Memory B cell (primary cell): ENCODE results near the gene CAPN13.

Experiments used
- ATAC-seq: fragments of 150-1000 bp; cut with Tn5 transposase; 2 replicates; pipeline ENCODE4 v1.10.0; 2021; ENCODE audit warnings: low read depth, mild to moderate bottlenecking, moderate library complexity
- DNase-seq, 2 donors: peaks; one replicate each; pipeline ENCODE4 v3.0.0; 2022; ENCODE audit warnings: low spot score in 2 of 2
- H3K27ac Mint-ChIP-seq: one replicate; pipeline ENCODE4 v1.8.0; 2022; ENCODE audit warnings: mild to moderate bottlenecking, moderate library complexity, mixed read lengths
- H3K27me3 Mint-ChIP-seq: one replicate; pipeline ENCODE4 v1.8.0; 2022; ENCODE audit warnings: mixed read lengths
- H3K36me3 Mint-ChIP-seq: one replicate; pipeline ENCODE4 v1.8.0; 2022; ENCODE audit warnings: mild to moderate bottlenecking, mixed read lengths
- H3K4me1 Mint-ChIP-seq: one replicate; pipeline ENCODE4 v1.8.0; 2022; ENCODE audit warnings: mixed read lengths
- H3K4me3 Mint-ChIP-seq: one replicate; pipeline ENCODE4 v1.8.0; 2022; ENCODE audit warnings: mild to moderate bottlenecking, moderate library complexity, mixed read lengths
- H3K9me3 Mint-ChIP-seq: one replicate; pipeline ENCODE4 v1.8.0; 2022; ENCODE audit warnings: mixed read lengths

Gene CAPN13, protein sequence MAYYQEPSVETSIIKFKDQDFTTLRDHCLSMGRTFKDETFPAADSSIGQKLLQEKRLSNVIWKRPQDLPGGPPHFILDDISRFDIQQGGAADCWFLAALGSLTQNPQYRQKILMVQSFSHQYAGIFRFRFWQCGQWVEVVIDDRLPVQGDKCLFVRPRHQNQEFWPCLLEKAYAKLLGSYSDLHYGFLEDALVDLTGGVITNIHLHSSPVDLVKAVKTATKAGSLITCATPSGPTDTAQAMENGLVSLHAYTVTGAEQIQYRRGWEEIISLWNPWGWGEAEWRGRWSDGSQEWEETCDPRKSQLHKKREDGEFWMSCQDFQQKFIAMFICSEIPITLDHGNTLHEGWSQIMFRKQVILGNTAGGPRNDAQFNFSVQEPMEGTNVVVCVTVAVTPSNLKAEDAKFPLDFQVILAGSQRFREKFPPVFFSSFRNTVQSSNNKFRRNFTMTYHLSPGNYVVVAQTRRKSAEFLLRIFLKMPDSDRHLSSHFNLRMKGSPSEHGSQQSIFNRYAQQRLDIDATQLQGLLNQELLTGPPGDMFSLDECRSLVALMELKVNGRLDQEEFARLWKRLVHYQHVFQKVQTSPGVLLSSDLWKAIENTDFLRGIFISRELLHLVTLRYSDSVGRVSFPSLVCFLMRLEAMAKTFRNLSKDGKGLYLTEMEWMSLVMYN

DNA sequence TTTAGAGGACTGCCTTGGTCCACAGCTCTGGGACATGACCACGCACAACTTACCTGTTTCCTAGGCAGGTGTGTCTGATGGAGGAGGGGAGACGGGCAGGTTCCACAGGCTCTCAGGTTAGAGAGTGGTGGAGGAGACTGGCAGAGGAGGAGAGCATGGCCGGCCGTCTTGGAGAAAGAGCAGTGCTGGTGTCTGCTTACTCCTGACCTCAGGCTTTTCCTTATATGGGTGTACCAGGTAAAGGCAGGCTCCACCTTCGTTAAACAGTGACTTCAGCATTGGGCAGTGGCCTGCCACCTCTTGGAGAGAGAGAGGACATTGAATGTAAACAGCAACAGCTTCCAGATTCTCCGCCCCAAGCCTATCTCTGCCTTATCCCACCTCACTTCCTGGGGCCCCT, at the start of gene CAPN13:
Gene CAPN13 (minus strand): TSS at position 198 of the 400 bp plus-strand sequence. CDS start 20,121 bp downstream, outside the sequence.
- ATAC-seq = no peak
- no peaks in the 10 kb centered on the region for H3K36me3 Mint-ChIP-seq
- H3K4me3 Mint-ChIP-seq = no peak within 1 kb of the TSS
- H3K27me3 Mint-ChIP-seq = peaks cover 15% of the 10 kb centered on the region
- H3K27ac Mint-ChIP-seq = no peak within 1 kb of the TSS
- DNase-seq = no peak
- peaks cover 1% of the 10 kb centered on the region for H3K9me3 Mint-ChIP-seq
- H3K4me1 Mint-ChIP-seq = no peaks in the 10 kb centered on the region

DNA sequence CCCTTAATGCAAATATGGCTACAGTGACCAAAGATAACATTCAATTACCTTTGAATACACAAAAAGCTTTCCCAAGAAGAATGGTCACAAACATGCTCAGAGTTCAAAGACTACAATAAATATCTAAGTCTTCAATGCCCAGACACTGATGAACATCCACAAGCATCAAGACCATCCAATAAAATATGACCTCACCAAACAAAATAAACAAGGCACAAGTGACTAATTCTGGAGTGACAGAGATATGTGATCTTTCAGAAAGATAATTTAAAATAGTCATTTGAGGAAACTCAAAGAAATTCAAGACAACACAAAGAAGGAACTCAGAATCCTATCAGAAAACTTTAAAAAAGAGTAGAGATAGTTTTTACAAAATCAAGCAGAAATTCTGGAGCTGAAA, 40.6 kb upstream of the CAPN13 start:
- H3K4me3 Mint-ChIP-seq = no peak overlapping the region
- H3K27ac Mint-ChIP-seq = no peak overlapping the region
- peaks cover 16% of the 10 kb centered on the region for H3K27me3 Mint-ChIP-seq
- ATAC-seq (no peak), DNase-seq (no peak)
- H3K9me3 Mint-ChIP-seq = peaks cover 6% of the 10 kb centered on the region
- peaks cover 6% of the 10 kb centered on the region for H3K36me3 Mint-ChIP-seq
- no peaks in the 10 kb centered on the region for H3K4me1 Mint-ChIP-seq

DNA sequence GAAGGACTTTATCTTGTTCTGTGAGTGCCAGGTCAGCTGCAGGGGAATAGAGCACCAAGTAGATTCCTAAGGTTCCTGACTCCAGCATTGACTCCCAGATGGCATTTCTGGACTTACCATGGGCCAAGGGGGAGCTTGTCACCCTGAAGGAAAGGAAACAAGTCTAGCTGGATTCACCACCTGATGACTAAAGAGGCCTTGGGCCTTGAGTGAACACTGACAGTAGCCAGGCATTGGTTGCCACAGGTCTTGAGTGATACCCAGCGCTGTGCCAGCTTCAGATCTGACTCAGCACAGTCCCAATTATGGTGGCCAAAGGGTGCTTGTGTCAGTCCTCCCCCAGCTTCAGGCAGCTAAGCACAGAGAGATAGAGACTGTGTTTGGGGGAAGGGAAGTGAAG, 40.1 kb upstream of the CAPN13 start:
- DNase-seq = no peak
- no peak overlapping the region for H3K27ac Mint-ChIP-seq
- ATAC-seq = no peak
- H3K27me3 Mint-ChIP-seq = peaks cover 16% of the 10 kb centered on the region
- H3K4me1 Mint-ChIP-seq = no peaks in the 10 kb centered on the region
- peaks cover 6% of the 10 kb centered on the region for H3K9me3 Mint-ChIP-seq
- peaks cover 6% of the 10 kb centered on the region for H3K36me3 Mint-ChIP-seq
- no peak overlapping the region for H3K4me3 Mint-ChIP-seq

DNA sequence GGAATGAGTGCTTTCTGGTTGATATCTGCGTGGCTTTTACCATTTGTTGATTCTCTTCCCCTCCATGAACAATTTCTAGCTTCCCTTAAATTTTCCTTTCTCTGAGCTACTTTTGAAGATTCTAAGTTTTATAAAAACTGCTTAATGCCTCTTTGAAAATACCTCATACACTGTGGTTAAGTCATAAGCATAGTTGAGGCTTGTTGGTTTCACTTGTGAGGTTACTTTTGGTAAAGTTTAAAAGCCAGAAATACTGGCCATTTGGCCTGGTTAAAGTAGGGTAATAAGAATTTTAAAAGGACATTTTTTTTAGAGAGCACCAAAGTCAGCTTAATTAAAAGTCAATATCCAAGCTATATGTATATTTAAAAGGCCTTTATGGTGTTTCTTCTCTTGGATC, 21.3 kb upstream of the CAPN13 start:
- Mint-ChIP-seq H3K9me3 (peaks cover 8% of the 10 kb centered on the region), H3K36me3 (no peaks in the 10 kb centered on the region), H3K27ac (no peak overlapping the region), H3K4me1 (no peaks in the 10 kb centered on the region), H3K4me3 (no peak overlapping the region), H3K27me3 (peaks cover 4% of the 10 kb centered on the region)
- DNase-seq (no peak), ATAC-seq (no peak)

DNA sequence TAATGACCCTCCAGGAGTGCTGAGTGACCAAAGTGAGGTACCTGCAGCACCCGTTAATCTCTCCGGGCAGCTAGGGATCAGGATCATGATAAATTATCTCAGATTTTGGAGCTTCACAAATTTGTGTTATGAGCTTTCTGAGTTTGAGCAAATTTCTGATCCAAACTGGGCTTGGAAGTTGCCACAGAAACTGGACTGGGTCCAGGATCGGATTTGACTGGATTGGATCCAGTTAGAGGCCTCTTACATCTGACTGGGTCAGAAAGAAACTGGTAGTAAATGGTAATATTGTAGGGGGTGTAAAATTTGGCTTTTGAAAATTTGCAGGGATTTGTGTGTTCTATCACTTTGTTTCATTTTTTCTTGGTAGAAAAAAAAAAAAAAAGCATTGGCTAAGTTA, 19.7 kb upstream of the CAPN13 start:
- Mint-ChIP-seq H3K27me3 (peaks cover 9% of the 10 kb centered on the region), H3K27ac (no peak overlapping the region), H3K4me1 (no peaks in the 10 kb centered on the region), H3K4me3 (no peak overlapping the region), H3K9me3 (peaks cover 8% of the 10 kb centered on the region), H3K36me3 (no peaks in the 10 kb centered on the region)
- DNase-seq (no peak), ATAC-seq (no peak)

DNA sequence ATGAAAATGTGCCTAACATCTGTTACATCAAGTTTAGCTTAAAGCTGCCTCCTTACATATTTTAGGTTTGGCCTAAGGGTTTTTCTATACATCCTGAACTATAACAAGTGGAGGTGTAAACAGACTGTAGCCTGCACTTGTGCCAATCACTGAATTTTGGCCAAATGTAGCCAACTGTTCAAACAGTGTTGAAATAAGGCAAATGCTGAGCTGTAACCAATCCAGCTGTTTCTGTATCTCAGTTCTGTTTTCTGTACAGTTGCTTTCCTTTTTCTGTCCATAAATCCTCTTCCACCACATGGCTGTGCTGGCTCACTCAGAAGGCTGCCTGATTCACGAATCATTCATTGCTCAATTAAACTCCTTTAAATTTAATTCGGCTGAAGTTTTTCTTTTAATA, 19.2 kb upstream of the CAPN13 start:
- H3K9me3 Mint-ChIP-seq = peaks cover 8% of the 10 kb centered on the region
- ATAC-seq = no peak
- no peaks in the 10 kb centered on the region for H3K4me1 Mint-ChIP-seq
- no peak overlapping the region for H3K27ac Mint-ChIP-seq
- no peak overlapping the region for H3K4me3 Mint-ChIP-seq
- peaks cover 9% of the 10 kb centered on the region for H3K27me3 Mint-ChIP-seq
- H3K36me3 Mint-ChIP-seq = no peaks in the 10 kb centered on the region
- no peak for DNase-seq

DNA sequence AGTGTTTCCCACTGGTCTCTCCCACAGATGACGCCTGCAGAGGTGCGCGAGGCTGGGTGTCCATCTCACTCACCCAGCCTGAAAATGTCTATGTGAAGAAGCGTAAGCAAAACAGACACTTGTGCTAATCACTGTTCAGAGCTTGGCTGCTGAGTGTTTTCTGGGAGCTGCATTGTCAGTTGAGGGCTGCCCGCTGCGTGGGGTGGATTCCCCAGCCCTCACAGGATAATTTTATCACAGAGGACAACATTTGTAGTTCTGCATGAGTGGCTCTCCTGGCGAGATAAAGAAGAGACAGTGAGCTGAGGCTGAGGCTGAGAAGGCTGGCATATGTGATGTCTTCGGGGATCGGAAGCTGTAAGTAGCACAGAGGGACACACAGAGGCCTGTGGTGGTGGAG, 16.2 kb upstream of the CAPN13 start:
- Mint-ChIP-seq H3K27me3 (peaks cover 11% of the 10 kb centered on the region), H3K4me3 (no peak overlapping the region), H3K27ac (no peak overlapping the region), H3K4me1 (no peaks in the 10 kb centered on the region), H3K36me3 (no peaks in the 10 kb centered on the region), H3K9me3 (peaks cover 4% of the 10 kb centered on the region)
- ATAC-seq (no peak), DNase-seq (no peak)

DNA sequence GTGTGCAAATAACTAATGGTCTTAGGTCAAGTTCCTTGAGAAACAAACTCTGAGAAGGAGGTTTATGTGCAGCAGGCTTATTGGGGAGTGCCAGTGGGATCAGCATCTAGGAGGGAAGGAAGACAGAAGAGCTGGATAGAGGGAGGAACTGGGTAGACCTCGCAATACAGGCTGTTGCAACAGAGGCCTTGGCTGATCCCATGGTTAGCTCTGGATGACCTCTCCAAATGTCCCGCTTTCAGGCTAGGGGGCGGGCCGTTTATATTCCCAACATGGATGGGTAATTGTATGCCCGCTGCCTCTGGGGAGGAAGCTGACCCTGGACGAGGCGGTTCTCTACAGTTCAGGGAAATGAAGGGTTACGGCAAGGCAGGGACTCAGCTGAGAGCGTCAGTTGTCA, 14.7 kb upstream of the CAPN13 start:
- H3K36me3 Mint-ChIP-seq = no peaks in the 10 kb centered on the region
- H3K27ac Mint-ChIP-seq = no peak overlapping the region

DNA sequence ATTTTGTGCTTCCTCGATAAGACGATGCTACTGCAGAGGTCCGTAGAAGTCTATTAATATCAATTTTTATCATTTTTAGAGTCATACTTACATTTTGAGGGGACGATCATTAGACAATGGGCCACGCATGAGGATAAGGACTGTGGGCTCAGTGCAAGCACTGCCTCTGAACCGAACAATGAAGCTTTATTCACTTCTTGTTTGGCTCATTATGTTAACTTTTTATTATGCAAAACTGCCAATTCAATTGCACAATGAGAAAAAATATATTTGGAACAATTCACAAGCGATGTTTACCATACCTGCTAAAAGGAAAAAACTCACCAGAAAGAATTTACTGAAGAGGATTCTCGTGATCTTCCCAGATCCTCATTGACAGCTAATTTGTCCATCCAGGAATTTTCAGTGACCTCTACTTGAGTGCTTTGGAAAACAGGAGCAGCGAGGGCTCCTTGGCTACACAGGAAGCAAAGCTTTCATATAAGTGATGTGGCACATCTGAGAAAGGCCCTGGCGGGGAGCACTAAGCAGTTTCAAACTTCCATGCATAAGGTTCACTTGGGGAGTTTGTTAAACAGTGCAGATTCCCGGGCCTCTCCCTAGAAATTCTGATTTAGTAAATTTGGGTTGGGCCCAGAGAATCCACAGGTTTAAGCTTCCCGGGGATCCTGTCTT, 13.3 kb upstream of the CAPN13 start:
- peaks cover 2% of the 10 kb centered on the region for H3K9me3 Mint-ChIP-seq
- ATAC-seq (no peak), DNase-seq (no peak)
- no peak overlapping the region for H3K4me3 Mint-ChIP-seq
- H3K4me1 Mint-ChIP-seq = no peaks in the 10 kb centered on the region
- H3K36me3 Mint-ChIP-seq = no peaks in the 10 kb centered on the region
- H3K27me3 Mint-ChIP-seq = peaks cover 12% of the 10 kb centered on the region
- H3K27ac Mint-ChIP-seq = no peak overlapping the region

More for the DNA sequence above, 14.7 kb upstream of the CAPN13 start:
- no peak for ATAC-seq
- Mint-ChIP-seq H3K4me3 (no peak overlapping the region), H3K27me3 (peaks cover 11% of the 10 kb centered on the region), H3K4me1 (no peaks in the 10 kb centered on the region), H3K9me3 (peaks cover 3% of the 10 kb centered on the region)
- DNase-seq = no peak

DNA sequence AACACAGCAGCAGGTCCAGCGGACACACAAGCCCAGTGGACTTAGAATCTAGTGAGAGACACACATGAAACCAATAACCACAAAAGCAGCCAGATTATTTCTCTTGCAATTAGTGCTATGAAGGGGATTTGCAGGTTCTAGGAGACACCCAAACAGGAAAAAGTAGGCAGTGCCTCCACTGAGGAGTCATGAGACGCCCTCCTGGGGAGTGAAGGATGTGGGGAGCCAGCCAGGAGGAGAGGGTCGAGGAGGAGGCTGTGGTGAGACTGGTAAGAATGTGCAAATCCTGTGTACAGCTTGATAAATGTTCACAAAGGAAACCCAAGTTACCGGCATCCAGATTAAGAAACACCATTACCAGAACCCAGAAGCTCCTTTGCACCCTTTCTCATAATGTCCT, 2.7 kb upstream of the CAPN13 start:
- Mint-ChIP-seq H3K4me1 (no peaks in the 10 kb centered on the region), H3K4me3 (no peak overlapping the region), H3K36me3 (no peaks in the 10 kb centered on the region), H3K9me3 (peaks cover 3% of the 10 kb centered on the region), H3K27ac (no peak overlapping the region), H3K27me3 (peaks cover 19% of the 10 kb centered on the region)
- no peak for DNase-seq
- no peak for ATAC-seq

DNA sequence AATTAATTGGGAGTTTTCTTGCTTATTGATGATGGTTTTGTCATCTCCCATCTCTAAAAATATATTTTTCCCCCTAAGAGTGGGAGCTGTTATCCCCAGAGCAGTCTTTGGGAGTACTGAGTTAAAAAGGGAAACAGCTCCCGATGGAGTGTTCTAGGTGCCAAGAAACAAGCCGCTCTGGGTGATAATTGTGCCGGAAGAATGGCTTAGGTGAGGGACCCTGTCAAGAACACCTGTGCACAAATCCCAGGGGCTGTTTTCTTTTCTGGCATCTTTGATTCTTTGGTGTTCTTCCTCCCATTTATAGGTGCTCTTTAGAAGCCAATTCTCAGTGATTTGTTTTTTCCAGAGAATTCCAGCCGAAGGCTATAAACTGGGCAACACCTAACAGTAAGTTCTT, 1.4 kb upstream of the CAPN13 start:
- DNase-seq = no peak
- no peak for ATAC-seq
- Mint-ChIP-seq H3K4me1 (no peaks in the 10 kb centered on the region), H3K36me3 (no peaks in the 10 kb centered on the region), H3K27ac (no peak overlapping the region), H3K4me3 (no peak overlapping the region), H3K9me3 (peaks cover 1% of the 10 kb centered on the region), H3K27me3 (peaks cover 16% of the 10 kb centered on the region)

DNA sequence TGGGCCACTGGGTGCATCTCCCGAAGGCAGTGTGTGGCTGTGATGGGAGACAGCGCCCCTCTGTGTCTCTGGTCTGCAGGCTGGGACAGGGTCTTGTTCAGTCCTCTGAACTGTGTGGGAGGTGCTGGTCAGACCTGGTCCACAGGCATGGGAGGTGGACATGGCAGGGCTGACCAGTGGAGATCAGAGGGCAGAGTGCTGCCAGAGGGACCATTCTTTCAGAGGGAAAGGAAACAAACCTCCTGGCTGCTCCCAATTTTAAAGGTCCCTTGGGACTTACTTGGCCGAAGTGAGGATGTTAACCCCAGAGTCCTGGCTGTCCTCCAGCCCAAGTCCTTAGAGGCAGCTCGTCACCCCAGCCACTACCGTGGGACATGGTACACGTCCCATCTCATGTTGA, 4.0 kb downstream of the CAPN13 start:
- peaks cover 6% of the 10 kb centered on the region for H3K27me3 Mint-ChIP-seq
- peaks cover 6% of the 10 kb centered on the region for H3K4me1 Mint-ChIP-seq
- H3K27ac Mint-ChIP-seq = no peak overlapping the region
- no peak for DNase-seq
- H3K36me3 Mint-ChIP-seq = no peaks in the 10 kb centered on the region
- no peaks in the 10 kb centered on the region for H3K9me3 Mint-ChIP-seq
- no peak for ATAC-seq
- no peak overlapping the region for H3K4me3 Mint-ChIP-seq

DNA sequence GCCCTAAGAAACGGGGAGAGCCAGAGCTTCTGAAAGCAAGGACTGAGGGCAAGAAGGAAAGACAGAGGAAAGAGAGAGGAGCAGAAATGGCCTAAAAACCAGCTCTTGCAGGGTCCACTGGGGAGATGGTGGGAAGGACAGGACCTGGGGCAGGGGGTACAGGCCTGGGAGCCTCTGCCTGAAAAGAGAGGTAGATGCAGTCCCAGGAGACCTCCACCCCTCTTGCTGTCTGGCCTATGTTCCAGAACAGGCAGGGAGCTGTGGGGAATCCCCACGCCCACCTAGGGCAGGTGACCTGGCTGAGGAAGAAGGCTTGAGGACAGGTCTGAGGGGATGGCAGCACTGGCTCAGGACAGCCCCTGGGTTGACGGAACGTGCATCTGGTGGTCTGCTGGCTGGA, 4.6 kb downstream of the CAPN13 start:
- H3K36me3 Mint-ChIP-seq = no peaks in the 10 kb centered on the region
- peaks cover 6% of the 10 kb centered on the region for H3K27me3 Mint-ChIP-seq
- no peak overlapping the region for H3K4me3 Mint-ChIP-seq
- ATAC-seq (no peak), DNase-seq (no peak)
- peaks cover 6% of the 10 kb centered on the region for H3K4me1 Mint-ChIP-seq
- H3K27ac Mint-ChIP-seq = no peak overlapping the region
- H3K9me3 Mint-ChIP-seq = no peaks in the 10 kb centered on the region

DNA sequence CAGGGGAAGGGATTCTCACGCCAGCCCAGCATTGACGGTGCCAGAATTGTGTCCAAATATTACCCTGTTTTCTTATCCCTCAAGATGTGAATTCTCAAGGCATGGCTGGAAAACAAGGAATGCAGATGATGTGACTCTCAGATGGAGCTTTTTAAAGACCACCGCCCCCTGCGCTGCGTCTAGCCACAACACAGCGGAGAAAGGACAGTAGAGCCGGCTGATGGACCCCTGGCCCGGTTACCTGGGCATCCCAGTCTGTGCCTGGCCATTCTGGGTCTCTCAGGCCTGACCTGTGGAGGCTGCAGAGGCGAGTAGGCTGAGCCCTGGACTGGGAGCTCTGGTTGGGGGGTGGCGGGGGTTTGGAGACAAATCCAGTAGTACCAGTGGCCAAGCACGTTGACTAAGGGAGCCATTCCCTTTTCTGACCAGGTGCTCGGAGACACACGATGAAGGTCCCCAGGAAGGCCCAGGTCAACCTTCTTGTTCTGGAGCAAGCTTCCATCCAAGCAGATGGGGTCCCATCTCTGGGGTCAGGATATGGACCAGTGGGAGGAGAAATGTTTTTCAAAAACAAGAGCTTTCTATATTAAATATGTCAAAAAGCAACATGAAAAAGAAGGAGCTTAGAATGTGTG, 5.3 kb downstream of the CAPN13 start:
- Mint-ChIP-seq H3K4me1 (peaks cover 6% of the 10 kb centered on the region), H3K9me3 (no peaks in the 10 kb centered on the region), H3K27ac (no peak overlapping the region), H3K4me3 (no peak overlapping the region), H3K36me3 (no peaks in the 10 kb centered on the region), H3K27me3 (peaks cover 6% of the 10 kb centered on the region)
- ATAC-seq (no peak), DNase-seq (no peak)
